KMS-11 (cell line): ENCODE data around the gene SFT2D2.

Experiments used
- H2AFZ ChIP-seq: fragments of 200-600 bp; sonication (generic); 2 replicates; pipeline ENCODE4 v1.6.1; 2016; ENCODE audit warnings: antibody characterized with exemption, mixed run types, low read depth
- H3K27ac ChIP-seq: fragments of 200-600 bp; sonication (generic); 2 replicates; pipeline ENCODE4 v1.6.1; 2016; ENCODE audit warnings: mild to moderate bottlenecking, mixed run types
- H3K27me3 ChIP-seq: fragments of 200-600 bp; sonication (generic); 2 replicates; pipeline ENCODE4 v1.6.1; 2017; ENCODE audit warnings: mild to moderate bottlenecking, low read depth, mixed run types, moderate library complexity; ENCODE audit not compliant: insufficient read depth
- H3K36me3 ChIP-seq: fragments of 200-600 bp; sonication (generic); 2 replicates; pipeline ENCODE4 v1.6.1; 2017; ENCODE audit warnings: mild to moderate bottlenecking, mixed run types; ENCODE audit not compliant: insufficient read depth
- H3K4me1 ChIP-seq: fragments of 200-600 bp; sonication (generic); 2 replicates; pipeline ENCODE4 v1.6.1; 2016; ENCODE audit warnings: mild to moderate bottlenecking, low read depth, mixed run types; ENCODE audit not compliant: poor library complexity, severe bottlenecking
- H3K4me2 ChIP-seq: fragments of 200-600 bp; sonication (generic); 2 replicates; pipeline ENCODE4 v1.7.0; 2016; ENCODE audit warnings: mild to moderate bottlenecking, mixed run types
- H3K4me3 ChIP-seq: fragments of 200-600 bp; sonication (generic); IDR thresholded peaks from 2 replicates; pipeline ENCODE4 v1.6.1; 2017; ENCODE audit warnings: low read depth, low read length, mixed read lengths; ENCODE audit not compliant: insufficient read depth
- H3K79me2 ChIP-seq: fragments of 200-600 bp; sonication (generic); 2 replicates; pipeline ENCODE4 v1.6.1; 2016; ENCODE audit warnings: low read depth, mixed run types; ENCODE audit not compliant: insufficient read depth
- H3K9ac ChIP-seq: fragments of 200-600 bp; sonication (generic); 2 replicates; pipeline ENCODE4 v1.6.1; 2016; ENCODE audit warnings: mild to moderate bottlenecking, mixed run types
- H4K20me1 ChIP-seq: fragments of 200-600 bp; sonication (generic); 2 replicates; pipeline ENCODE4 v1.6.1; 2016; ENCODE audit warnings: mild to moderate bottlenecking, mixed run types; ENCODE audit not compliant: insufficient read depth
- CTCF ChIP-seq: fragments of 200-600 bp; sonication (generic); conservative IDR thresholded peaks from 2 replicates; pipeline ENCODE4 v1.6.1; 2017; ENCODE audit warnings: low read depth, mild to moderate bottlenecking, antibody characterized with exemption, low read length, moderate library complexity, mixed read lengths

The SFT2D2 gene

GRCh38 chr1:168285971-168286927 is 60.4 kb downstream of the SFT2D2 start:
- Histone ChIP-seq H3K9ac (no peak overlapping the region), H3K4me2 (no peak overlapping the region), H4K20me1 (no peaks in the 10 kb centered on the region), H3K27ac (no peak overlapping the region), H3K79me2 (no peaks in the 10 kb centered on the region), H3K4me1 (peaks cover 29% of the 10 kb centered on the region), H2AFZ (no peak overlapping the region), H3K27me3 (no peaks in the 10 kb centered on the region), H3K36me3 (no peaks in the 10 kb centered on the region), H3K4me3 (no peak overlapping the region)
- TF ChIP-seq CTCF = no peak

DNA sequence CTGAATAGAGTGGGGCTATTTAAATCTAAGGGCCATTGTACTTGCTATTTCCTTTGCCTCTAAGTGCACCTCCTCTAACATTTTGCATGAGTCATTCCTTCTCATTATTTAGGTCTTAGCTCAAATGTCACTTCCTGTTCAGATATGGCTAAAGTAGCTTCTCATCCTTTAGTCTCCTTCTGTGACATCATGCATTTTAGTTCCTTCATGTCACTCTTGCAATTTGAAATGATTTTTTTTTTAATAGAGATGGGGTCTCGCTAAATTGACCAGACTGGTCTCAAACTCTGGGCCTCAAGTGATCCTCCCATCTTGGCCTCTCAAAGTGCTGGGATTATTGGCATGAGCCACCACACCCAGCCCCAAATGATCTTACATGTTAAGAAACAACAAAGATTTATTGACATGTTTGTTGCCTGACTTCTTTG is 61.4 kb downstream of the SFT2D2 start:
- Histone ChIP-seq H3K36me3 (no peaks in the 10 kb centered on the region), H3K4me2 (peak overlapping the region; percentile 8; the same call in 1 of the 2 replicates), H3K9ac (no peak overlapping the region), H2AFZ (no peak overlapping the region), H3K27me3 (no peaks in the 10 kb centered on the region), H4K20me1 (no peaks in the 10 kb centered on the region), H3K27ac (no peak overlapping the region), H3K4me3 (no peak overlapping the region), H3K79me2 (no peaks in the 10 kb centered on the region), H3K4me1 (peaks cover 39% of the 10 kb centered on the region)
- no peak for TF ChIP-seq CTCF

GRCh38 chr1:168288311-168289052 is 62.7 kb downstream of the SFT2D2 start:
- Histone ChIP-seq H3K4me1 (peaks cover 40% of the 10 kb centered on the region), H4K20me1 (no peaks in the 10 kb centered on the region), H3K27ac (no peak overlapping the region), H3K9ac (no peak overlapping the region), H3K36me3 (no peaks in the 10 kb centered on the region), H3K79me2 (no peaks in the 10 kb centered on the region), H3K4me2 (no peak overlapping the region), H3K27me3 (no peaks in the 10 kb centered on the region), H2AFZ (no peak overlapping the region), H3K4me3 (no peak overlapping the region)
- no peak for TF ChIP-seq CTCF

DNA sequence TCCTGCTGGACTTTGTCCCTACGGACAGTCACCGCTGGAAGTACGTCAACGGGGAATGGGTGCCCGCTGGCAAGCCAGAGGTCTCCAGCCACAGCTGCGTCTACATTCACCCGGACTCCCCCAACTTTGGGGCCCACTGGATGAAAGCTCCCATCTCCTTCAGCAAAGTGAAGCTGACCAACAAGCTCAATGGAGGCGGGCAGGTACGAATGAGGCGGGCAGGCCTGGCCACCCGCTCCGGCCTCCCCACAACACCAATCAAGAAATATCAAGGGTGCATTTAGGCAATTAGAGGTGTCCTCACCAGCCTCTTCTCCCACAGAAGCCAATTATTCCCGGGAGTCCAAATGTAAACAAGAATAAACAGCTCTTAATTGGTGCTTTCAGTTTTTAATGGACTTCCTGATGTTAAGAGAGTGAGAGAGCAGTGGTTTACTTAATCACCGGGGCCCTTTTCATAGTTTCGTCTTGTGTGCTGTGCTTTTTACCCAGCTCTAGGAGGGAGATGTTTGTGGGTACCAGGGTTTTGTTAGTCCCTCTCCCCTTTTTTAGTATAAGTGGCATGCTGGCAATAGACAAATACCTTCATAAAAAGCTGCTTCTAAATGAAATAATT is 65.5 kb downstream of the SFT2D2 start:
- Histone ChIP-seq H2AFZ (no peak overlapping the region), H3K27ac (no peak overlapping the region), H4K20me1 (no peaks in the 10 kb centered on the region), H3K4me3 (no peak overlapping the region), H3K4me1 (peaks cover 27% of the 10 kb centered on the region), H3K9ac (no peak overlapping the region), H3K36me3 (no peaks in the 10 kb centered on the region), H3K79me2 (no peaks in the 10 kb centered on the region), H3K27me3 (no peaks in the 10 kb centered on the region), H3K4me2 (peak overlapping the region; percentile 67)
- no peak for TF ChIP-seq CTCF
